HG02678 (cell line): ENCODE results near the gene GOPC.

ENCODE experiments used
- ATAC-seq: cut with Tn5 transposase; IDR thresholded peaks from one replicate; pipeline ENCODE4 v1.9.1; 2021; ENCODE audit warnings: mild to moderate bottlenecking, moderate library complexity; ENCODE audit not compliant: unreplicated experiment

The GOPC gene

DNA sequence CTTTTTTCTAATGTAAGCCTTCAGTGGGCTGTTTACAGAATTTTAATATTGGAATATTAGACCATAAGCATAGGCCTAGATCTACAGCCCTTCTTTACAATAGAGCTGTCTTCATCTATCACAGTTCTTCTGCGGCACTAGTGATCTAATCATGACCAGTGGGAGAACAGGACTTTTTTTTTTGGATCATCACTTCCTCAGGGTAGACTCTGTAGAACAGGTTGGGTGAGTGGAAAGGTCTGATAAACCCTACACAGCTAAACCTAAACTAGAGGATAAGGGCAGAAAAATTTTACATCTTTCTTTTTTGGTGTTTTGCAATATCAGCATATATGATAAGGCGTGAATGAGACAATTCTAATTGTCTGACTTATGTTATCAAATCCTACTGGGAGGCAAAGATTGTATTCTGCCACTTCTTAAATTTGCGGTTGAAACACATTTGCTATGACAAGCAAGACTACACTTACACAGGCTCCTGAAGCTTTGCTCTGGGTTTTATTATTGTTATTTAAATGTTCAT lies 52.2 kb downstream of the GOPC start:
- no peak for ATAC-seq

DNA sequence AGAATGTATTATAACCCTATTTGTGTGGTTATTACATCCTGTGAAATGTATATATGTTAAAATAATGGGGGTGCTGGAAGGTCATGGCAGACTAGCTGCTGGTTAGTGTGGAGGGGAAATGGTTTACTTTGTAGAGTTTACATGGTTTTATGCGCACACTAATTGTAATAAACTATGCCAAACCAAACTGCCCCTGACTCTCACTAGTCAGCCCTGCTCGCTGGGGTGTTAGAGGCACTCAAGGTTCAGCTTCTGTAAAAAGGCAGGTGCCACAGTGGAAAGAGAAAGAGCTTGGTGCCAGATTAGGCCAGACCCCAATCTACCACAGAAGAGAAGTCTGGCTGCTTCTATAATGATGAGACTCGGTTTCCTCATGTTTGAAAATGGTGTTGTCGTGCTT lies 52.7 kb downstream of the GOPC start:
- ATAC-seq: no peak

DNA sequence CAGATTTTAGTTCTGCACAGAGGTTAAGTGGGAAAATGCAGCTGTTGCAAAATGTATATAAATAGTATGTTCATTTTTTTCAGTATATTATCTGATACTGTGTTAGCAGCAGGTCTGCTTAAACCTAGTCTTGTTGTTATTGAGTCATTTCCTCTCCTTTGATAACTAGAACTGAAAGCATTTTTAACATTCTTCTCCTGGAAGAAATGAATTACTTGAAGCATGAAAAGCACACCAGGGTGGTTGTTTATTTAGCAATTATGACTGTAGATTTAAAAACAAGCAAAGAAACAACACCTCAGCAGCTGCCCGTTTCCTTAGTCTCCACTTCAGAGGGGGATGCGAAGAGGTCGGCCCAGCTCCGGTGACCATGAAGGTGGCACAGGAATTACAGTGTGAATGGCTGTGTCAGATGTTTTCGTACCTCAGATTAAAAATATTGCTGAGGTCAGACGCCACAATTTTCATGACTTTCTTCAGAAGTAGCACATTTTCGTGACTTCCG lies 53.5 kb downstream of the GOPC start:
- ATAC-seq: no peak

DNA sequence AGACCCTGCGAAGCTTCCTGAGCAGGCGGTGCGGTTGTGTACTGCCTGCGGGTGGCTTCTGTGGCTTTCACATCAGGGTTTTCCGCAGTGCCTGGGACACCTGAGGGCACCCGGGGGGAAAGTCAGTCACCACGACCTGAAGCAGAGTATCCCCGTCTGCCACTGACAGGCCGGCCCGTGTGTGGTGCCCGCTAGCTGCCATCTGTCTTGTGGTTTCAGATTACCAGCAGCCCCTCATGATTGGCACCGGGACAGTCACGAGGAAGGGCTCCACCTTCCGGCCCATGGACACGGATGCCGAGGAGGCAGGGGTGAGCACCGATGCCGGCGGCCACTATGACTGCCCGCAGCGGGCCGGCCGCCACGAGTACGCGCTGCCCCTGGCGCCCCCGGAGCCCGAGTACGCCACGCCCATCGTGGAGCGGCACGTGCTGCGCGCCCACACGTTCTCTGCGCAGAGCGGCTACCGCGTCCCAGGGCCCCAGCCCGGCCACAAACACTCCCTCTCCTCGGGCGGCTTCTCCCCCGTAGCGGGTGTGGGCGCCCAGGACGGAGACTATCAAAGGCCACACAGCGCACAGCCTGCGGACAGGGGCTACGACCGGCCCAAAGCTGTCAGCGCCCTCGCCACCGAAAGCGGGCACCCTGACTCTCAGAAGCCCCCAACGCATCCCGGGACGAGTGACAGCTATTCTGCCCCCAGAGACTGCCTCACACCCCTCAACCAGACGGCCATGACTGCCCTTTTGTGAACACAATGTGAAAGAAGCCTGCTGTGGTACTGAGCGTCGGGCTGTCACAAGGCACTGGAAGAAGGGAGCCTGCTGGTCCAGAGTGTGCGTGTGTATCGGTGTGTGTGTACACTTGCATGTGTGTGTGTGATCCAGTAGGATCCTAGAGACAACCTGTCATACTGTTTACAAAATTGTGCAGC lies 54.4 kb downstream of the GOPC start:
- peak; percentile 66 for ATAC-seq

DNA sequence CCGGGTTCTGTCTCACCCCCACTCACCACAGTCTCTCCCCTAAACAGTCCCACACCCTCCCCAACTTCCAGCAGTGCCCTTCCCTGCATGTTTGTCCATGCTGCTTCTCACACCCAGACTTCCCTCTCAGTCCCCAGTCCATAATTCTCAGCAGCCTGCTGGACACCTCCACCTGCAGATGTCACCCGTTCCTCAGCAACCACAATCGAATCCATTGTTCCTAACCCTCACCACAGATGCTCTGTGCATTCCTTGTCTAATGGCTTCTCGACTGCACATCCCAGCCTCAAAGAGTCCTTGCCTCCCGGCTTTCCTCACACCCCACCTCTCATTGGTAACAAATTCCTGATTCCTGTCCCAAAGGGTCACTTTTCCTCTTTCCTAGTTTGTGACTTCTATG lies 55.6 kb downstream of the GOPC start:
- no peak for ATAC-seq

DNA sequence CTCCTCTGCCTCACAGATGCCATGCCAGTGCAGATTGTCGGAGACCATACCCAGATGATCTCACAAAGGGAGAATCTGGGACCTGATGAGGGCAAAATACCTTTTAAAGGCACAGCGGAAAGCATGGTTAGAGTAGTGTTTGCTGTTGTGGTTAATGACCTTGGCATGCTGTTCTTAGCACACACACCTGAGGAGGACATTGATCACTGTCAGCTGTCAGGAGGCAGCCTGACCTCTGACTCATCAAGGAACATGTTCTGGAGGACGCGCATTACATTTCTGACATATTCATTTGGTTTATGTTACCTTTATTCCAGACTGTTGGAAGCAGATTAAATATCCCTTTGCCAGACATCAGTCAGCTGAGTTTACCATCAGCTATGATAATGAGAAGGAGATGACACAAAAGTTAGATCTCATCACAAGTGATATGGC lies 57.1 kb downstream of the GOPC start:
- no peak for ATAC-seq

DNA sequence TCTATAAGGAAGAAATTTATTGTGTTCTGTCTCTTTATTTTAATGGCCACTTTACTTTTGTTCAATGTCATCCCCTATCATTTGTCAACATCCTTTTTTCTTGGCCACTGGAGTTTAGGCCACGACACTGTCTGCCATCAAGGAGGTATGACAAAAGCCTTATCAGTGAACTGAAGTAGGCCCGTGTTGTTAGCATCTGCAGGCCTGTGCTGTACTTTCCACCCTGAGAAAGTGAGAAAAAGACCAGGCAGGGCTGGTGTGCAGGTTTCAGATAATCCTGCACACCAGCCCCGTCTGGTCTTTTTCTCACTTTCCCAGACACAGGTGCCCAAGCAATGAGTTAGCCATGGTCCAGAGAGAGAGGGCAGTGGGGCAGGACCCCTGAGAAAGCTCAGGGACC lies 57.6 kb downstream of the GOPC start:
- ATAC-seq: no peak

DNA sequence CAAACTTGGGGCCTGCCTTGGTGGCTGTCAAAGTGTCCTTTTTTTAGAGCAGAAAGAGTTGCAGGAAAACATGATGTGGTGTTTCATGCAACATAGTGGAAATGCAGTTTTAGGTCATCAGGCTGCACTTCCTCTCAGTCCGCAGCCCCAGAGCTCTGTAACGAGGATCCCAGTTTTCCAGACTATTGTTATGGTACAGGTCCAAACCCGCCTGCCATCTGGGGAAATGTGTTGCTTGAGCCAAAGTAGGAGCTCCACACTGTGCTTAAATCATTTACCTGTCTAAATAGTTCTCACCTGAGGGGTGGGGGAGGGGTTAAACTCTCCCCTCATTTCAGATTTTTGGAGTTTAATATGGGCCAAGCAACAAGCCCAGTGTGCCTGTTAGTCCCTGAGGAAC lies 59.8 kb downstream of the GOPC start:
- ATAC-seq: no peak

DNA sequence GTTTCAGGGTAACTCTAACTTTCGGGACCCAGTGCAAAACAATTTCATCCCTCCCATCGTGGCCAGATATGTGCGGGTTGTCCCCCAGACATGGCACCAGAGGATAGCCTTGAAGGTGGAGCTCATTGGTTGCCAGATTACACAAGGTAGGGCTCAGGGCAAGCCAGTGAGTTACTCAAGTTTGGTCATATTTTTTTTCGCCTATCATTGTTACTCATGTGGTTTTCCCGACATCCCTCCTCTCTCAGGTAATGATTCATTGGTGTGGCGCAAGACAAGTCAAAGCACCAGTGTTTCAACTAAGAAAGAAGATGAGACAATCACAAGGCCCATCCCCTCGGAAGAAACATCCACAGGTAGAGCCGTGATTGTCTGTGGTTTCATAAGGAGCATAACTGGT lies 61.6 kb downstream of the GOPC start:
- no peak for ATAC-seq

DNA sequence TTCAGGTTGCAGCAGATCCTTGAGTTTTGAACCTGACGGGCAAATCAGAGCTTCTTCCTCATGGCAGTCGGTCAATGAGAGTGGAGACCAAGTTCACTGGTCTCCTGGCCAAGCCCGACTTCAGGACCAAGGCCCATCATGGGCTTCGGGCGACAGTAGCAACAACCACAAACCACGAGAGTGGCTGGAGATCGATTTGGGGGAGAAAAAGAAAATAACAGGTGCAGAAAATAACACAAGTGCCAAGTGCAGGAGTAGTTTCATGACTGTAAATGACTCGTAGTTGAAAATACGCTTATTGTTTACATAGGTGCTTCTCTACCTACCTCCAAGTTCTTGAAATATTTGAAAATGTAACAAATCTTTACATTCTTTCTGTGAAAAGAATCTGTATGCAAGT lies 63.7 kb downstream of the GOPC start:
- peak; percentile 81 for ATAC-seq

DNA sequence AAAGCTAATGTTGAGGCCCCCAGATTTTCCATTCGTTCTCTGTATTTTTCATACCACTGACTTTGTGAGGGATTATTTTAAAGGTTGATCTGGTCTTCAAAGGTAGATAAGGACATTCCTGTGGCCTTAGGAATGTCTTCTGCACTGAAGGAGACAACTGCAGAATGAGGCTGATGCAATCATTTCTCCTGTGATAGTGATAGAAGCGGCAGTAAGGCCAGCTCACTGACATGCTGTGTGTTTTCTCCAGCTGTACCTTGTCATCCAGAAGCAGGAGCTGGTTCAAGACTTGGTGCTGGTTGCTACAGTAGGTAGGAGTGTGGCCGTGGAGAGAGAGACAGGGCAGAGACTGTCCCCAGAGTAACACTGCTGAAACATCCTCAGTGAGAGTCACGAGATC lies 66.0 kb downstream of the GOPC start:
- ATAC-seq: no peak

DNA sequence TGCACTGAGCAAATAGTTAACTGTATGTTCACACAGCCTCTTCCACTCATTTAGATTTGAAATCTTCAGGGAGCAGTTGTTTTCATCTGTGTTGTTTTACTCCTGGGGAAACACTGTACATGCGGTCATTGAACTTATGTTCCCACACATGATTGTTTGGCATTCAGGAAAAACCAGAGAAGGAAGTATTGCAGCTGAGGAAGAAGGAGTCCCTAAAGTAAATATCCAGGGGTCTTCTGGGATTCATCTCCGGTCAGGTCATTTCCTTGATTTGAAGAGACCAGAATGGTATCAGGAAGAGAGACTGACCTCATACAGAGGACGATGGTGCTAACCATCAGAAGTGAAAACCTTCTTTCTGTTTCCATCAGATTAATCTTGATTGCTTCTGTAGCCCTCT lies 67.3 kb downstream of the GOPC start:
- ATAC-seq: no peak

DNA sequence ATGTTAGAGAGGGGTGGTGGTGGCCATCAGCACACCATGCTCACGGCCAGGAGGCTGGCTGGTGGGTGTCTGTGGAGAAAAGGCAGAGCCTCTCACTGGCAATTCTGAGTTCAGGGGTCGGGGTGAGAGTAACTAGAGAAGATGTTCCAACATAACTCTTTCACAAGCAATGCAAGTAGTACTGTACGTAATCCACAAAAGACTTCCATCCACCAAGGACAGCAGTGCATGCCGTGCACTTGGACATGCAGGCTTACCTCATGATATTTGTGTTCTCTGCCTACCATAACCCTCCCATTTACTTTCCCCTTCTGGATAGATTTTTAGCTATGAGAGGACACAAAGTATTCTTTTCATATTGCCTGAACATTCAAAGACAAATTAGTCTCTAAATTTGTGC lies 68.5 kb downstream of the GOPC start:
- ATAC-seq: no peak

DNA sequence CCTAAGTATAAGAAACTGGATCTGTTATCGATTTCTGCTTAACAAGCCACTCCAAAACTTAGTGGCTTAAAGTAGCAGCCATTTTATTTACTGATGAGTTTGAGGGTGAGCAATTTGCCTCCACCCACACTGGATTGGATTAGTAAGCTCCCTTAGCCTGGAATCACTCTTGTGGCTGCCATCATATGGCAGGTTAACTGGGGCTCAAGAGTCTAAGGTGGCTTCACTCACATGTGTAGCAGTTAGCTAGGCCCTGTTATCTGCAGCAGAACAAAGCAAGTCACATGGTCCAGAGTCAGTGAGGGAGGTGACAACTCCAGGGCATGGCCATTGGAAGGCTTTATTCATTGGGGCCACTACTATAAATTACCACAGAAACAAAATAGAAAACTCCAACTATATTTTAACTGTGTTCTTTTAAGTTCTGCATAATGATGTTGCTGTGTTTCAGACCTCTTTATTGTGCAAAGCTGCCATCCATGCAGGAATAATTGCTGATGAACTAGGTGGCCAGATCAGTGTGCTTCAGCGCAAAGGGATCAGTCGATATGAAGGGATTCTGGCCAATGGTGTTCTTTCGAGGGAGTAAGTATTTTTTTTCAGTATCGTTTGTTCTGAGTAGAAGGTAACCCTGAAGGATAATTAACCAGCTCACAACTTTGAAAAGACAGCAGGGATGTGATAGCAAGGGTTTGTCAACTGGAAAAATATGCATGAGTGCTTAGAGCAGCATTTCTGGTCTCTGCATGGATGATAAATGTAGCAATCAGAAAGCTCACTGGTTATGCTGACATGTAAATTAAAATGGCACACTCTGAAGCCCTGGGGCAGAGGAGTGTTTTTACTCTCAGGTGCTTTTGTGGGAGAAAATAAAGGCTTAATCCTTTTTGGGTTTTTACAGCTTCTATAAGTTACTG lies 70.2 kb downstream of the GOPC start:
- ATAC-seq: no peak

DNA sequence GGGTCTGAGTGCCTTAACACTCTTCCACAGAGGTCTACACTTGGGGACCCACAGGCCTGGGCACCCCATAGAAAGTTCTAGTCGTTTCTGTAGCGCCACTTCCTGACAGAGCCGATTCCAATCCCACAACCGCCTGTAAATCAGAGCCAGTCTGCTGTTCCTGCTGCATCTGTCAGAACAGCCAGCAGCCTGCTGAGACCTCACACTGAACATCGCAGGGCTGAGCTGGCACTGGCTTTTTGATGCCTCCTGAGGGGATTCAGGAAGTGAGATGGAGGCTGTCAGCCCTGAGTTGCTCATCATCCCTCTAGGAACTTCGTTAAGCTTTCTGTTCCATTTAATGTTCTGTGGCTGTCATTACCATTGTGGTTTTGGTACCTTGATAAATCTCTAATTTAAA lies 71.0 kb downstream of the GOPC start:
- no peak for ATAC-seq

DNA sequence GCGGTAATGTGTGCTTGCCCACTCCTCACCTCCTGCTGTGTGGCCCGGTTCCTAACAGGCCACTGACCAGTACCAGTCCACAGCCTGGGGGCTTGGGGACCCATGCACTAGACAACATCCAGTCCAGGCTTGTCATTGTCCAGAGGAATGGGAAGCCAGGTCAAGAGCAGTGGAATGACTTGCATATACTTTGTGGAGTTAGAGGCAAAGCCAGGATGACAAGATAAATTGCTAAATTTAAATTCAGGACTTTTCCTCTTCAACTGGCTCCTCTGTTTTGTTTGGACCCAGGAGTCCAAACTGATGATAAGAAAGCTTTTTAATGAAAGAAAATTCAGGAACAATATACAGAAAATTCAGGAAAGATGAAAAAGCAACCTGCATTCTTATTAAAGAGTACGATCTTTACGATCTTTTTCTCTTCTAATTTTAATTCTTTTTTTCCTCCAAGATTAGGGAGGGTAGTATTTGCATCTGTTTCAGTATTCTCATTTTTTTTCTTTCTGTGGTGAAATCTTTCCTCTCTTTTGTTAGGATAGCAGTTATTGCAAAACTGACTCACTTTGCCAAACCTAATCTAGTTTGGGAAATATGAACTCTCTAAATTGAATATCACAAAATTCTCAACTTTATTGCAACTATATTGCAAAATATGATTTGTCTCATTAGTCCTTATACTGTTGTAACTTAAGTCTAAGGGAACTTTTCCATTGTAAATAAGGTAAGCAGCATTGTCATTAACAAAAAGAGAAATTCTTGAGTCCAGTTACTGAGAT lies 71.7 kb downstream of the GOPC start:
- no peak for ATAC-seq

DNA sequence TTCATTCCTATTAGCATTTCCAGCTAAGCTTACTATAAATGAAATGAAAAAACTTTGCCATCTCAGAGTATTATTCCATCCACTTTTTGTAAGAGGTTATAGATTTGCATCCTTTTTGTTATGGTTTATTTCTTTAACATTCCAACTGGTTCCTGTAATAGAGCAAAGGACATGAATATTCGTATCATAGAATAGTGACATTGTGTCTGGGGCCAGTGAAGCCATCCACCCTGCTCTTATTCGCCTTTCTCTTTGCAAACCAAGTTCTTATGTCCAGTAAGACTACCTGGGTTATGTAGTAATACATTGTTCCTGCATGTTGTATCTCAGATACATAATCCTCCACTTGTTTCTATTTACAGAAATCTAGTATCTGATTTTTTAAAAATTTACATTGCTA lies 76.7 kb downstream of the GOPC start:
- ATAC-seq: no peak

DNA sequence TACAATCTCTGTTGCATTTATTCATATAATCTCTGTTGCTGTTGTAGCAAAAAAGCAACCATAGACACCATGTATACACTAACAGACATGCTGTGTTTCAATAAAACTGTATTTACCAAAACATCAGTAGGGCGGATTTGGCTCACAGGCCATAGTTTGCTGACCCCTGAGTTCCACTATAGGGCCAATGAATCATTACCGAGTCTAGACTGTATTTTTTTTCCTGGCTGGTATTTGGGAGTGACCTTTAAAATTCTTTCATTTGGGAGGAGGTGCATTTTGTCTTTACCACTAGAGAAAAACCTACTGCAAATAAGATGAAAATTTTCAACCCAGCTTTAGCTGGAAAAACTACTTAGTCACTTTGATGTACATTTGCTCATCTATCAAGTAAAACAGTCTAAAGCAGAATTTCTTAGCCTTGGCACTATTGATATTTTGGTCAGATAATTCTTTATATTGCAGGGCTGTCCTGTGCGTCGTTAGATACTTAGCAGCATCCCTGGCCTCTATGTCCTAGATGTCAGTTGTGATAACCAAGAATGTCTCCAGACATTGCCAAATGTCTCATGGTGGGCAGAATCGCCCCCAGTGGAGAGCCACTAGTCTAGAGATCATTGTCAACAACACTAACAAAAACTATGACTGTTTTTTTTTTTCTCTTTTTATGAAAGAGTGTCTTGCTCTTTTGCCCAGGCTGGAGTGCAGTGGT lies 80.4 kb downstream of the GOPC start:
- ATAC-seq: no peak

DNA sequence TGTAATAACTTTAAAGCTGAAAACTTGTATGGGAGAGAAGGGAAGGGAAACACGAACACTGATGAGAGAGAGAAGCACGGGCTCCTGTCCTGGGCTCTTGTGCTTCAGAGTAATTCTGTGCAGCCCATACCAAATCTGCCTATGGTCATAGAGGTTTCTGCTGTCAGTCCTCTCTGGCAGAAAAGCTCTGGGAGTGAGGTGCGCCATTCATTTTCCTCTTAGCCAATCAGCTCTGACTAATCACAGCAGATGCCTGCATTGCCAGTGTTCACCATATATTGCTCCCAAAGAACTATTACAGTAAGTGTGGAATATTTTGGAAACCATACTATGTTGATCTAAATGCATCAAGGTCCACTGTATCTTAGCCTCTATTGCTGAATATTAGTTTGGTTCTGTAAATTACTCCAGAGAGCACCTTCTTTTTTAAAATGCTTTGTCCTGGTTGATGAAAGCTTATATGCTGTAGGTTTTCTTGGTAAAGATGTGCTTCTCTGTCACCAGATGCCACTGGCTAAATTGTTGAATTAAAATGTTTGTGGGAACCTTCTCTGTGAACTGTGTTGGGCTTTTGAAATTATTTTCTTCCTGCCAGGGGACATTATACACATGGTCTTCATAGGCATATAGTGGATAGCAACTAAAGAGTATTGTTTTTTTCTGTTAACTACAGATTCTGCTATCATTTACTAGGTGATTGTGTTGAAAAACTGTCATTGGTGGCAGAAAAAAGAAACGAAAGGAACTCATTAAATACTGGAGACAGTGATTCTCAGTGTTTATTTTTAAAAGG lies 81.5 kb downstream of the GOPC start:
- no peak for ATAC-seq
